DMS 273 (cell line): ENCODE measurements around the gene TOGARAM2.
"Not testable (repeated sequence)": the region's sequence is repeated elsewhere in the genome, so short reads cannot be mapped to it uniquely, and the experiment has no call there.

Source experiments
- DNase-seq: peaks from one replicate; lab custom pipeline; 2025; ENCODE audit not compliant: unreplicated experiment; lab: John Stamatoyannopoulos, UW

The TOGARAM2 gene

GRCh38 chr2:29071032-29071975 lies 90.2 kb downstream of the TOGARAM2 start:
- no peak for DNase-seq

GRCh38 chr2:29072251-29072650 lies 91.2 kb downstream of the TOGARAM2 start:
- no peak for DNase-seq

GRCh38 chr2:29072971-29073725 lies 92.0 kb downstream of the TOGARAM2 start:
- DNase-seq, result no peak

- DNase-seq, result no peak
Observed at GRCh38 chr2:29073933-29074332, 92.8 kb downstream of the TOGARAM2 start.

- DNase-seq, result no peak
Observed at GRCh38 chr2:29074411-29074810, 93.3 kb downstream of the TOGARAM2 start, which contains the start of gene PCARE. Gene PCARE (minus strand): TSS chr2:29074523. CDS start chr2:29074261, 262 bp downstream.

- no peak for DNase-seq
Observed at GRCh38 chr2:29075894-29076705, 95.0 kb downstream of the TOGARAM2 start.

GRCh38 chr2:29079887-29080286 lies 98.8 kb downstream of the TOGARAM2 start:
- DNase-seq, result no peak

- DNase-seq, result no peak
Observed at GRCh38 chr2:29080886-29081743, 100.0 kb downstream of the TOGARAM2 start.

- no peak for DNase-seq
Observed at GRCh38 chr2:29082804-29083495, 101.9 kb downstream of the TOGARAM2 start.

GRCh38 chr2:29084554-29084953 lies 103.5 kb downstream of the TOGARAM2 start:
- DNase-seq, result no peak

- DNase-seq, result not testable (repeated sequence)
Observed at GRCh38 chr2:29090311-29090710, 109.2 kb downstream of the TOGARAM2 start.

GRCh38 chr2:29096969-29097368 lies 115.9 kb downstream of the TOGARAM2 start:
- DNase-seq, result no peak

GRCh38 chr2:29097569-29097968 lies 116.5 kb downstream of the TOGARAM2 start:
- no peak for DNase-seq

- DNase-seq, result no peak
Observed at GRCh38 chr2:29100564-29100963, 119.5 kb downstream of the TOGARAM2 start.
